KOPT-K1 (cell line): Measurements from ENCODE around the gene CECR2.

Experiments
- H3K27ac ChIP-seq: fragments of 200-600 bp; sonication (generic); 2 replicates; pipeline ENCODE4 v1.5.1; 2016; ENCODE audit warnings: antibody characterized with exemption, mild to moderate bottlenecking, low read depth, low read length; ENCODE audit not compliant: poor library complexity, severe bottlenecking
- H3K36me3 ChIP-seq: fragments of 200-600 bp; sonication (generic); 2 replicates; pipeline ENCODE4 v1.5.1; 2017; ENCODE audit warnings: antibody characterized with exemption, mild to moderate bottlenecking, low read length, moderate library complexity; ENCODE audit not compliant: insufficient read depth
- H3K9me3 ChIP-seq: fragments of 200-600 bp; sonication (generic); 2 replicates; pipeline ENCODE4 v1.5.1; 2017; ENCODE audit warnings: antibody characterized with exemption, low read length, mild to moderate bottlenecking; ENCODE audit not compliant: insufficient read depth, poor library complexity, severe bottlenecking

CECR2 gene

DNA sequence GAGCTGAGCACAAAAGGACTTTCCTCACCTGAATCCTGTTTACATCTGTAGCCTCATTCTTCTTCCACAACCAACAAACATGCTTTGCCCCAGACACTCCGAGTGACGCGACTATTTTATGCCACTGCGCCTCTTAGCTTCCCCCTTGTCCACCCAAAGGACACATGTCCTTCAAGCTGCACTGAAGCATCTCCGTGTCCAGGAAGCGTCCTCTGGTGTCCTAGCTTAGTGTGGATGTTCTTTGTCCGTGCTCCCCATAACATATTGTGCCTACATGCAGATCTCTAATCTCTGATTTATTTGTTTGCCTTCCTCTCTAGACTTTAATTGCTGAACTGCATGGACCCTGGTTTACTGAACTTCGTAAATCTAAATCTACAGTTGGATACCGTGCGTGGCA, 20.1 kb upstream of the CECR2 start:
- no peaks in the 10 kb centered on the region for H3K9me3 ChIP-seq
- no peak overlapping the region for H3K27ac ChIP-seq
- no peaks in the 10 kb centered on the region for H3K36me3 ChIP-seq

DNA sequence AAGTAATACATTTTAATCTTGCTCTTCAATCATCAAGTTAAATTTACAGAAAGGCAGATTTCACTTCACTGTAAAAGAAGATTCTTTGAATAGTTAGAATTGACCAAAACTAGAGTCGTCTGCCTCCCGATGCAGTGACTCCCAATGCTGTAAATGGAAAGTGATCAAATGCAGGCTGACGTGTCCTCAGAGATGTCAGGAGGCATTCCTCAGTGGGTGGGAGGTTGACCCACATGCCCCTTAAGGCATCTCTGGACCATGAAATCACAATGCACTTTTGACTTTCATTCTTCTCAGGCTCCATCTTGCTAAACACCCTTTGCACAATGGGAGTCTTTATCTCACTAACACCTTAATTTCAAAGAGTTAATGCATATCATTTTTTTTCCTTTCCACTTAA, 19.0 kb upstream of the CECR2 start:
- Histone ChIP-seq H3K27ac (no peak overlapping the region), H3K36me3 (no peaks in the 10 kb centered on the region), H3K9me3 (no peaks in the 10 kb centered on the region)

DNA sequence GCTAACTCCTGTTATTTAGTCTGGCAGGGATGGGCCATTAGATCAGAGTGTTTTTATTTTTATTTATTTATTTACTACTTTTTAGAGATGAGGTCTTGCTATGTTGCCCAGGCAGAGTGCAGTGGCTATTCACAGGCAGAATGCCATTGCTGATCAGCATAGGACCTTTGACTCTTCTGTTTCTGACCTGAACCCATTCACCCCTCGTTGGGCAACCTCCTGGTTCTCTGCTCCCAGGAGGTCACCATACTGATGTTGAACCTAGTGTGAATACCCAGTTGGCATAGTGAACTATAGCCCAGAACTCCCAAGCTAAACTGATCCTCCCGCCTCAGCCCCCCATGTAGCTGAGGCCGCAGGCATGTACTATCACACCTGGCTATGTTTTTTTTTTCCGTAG, 16.5 kb upstream of the CECR2 start:
- H3K27ac ChIP-seq = no peak overlapping the region
- no peaks in the 10 kb centered on the region for H3K36me3 ChIP-seq
- H3K9me3 ChIP-seq = no peaks in the 10 kb centered on the region

DNA sequence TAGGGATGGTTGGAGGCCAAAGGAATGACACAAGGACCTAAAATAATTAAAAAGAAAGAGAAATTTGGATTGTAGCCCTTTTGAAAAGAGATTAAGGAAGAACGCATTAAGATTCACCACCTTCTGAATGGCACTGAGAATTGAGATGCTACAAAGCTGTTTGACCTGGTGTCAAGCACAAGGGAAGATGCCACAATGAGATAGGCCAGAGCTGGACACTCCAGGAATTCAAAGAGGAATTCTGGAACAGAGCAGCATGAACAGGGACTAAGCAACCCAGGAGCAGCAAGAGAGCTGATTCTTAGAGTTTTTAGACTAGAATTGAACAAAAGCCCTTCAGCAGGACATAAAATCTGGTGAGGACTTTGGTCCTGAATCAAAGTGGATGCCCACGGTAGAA, 11.6 kb upstream of the CECR2 start:
- H3K36me3 ChIP-seq = no peaks in the 10 kb centered on the region
- no peak overlapping the region for H3K27ac ChIP-seq
- H3K9me3 ChIP-seq = no peaks in the 10 kb centered on the region

DNA sequence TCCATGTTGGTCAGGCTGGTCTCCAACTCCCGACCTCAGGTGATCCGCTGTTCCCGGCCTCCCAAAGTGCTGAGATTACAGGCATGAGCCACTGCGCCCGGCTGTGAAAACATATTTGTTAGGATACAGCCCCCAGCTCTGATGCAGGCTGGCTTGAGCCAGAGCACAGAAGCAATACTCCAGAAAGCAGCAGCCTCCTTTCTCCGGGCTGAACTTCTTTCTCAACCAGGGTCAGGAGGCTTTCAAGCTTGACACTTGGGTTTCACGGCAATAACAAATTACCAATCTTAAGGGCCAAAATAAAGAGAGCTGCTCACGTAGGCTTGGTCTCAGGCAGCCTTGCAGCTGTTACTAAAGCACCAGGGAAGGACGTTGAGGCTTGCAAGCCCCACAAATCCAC, 10.8 kb upstream of the CECR2 start:
- Histone ChIP-seq H3K9me3 (no peaks in the 10 kb centered on the region), H3K36me3 (no peaks in the 10 kb centered on the region), H3K27ac (no peak overlapping the region)

DNA sequence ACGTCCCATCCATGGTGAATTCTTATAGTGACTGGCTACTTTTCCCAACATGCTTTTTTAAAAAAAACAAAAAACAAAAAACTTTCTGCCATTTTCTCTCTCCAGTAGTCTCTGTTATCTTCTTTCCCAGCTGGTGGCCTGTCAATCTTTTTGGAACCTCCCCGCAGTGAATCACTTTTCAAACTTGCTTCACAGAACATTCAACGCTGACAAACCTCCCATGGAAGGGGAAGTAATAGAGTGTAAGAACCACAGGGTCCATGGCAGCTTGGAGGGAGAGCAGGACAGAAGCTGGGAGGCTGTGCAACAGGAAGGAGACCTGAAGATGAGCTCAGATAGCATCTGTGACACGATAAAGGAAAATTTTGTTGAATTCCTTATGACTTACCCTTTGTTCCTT, 9.8 kb upstream of the CECR2 start:
- Histone ChIP-seq H3K9me3 (no peaks in the 10 kb centered on the region), H3K36me3 (no peaks in the 10 kb centered on the region), H3K27ac (no peak overlapping the region)

DNA sequence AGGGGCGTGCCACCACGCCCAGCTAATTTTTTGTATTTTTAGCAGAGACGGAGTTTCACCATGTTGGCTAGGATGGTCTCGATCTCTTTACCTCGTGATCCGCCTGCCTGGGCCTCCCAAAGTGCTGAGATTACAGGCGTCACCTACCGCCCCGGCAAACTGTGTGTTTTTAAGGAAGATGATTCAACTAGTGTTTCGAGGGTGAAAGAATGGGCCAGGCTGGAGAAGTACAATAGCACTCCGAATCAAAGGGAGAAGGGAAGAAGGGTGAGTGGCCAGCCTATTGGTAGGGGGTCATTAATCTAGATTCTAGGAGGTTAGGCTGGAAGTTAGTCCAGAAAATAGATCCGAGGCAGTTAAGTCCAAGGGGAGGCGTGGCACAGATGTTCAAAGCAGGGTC, 2.9 kb upstream of the CECR2 start:
- no peaks in the 10 kb centered on the region for H3K36me3 ChIP-seq
- H3K27ac ChIP-seq = no peak overlapping the region
- no peaks in the 10 kb centered on the region for H3K9me3 ChIP-seq

DNA sequence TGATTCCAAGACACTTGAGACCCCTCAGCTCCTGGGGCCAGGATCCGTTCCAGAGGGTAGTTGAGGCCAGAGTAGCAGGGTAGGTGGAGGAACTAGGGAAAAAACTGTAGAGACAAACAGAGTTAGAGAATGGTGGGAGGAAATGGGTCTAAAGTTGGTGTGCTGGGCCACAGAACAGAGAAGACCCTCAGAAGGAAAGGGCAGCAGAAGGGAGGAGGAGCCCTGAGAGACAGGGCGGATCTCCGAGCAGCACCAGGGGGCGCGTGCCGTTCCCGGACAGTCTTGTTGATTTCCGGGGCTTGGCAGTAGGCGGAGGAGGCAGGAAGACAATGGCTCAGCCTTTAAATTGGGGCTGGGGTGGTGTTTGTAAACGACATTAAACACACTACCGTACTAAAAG, 2.4 kb upstream of the CECR2 start:
- Histone ChIP-seq H3K36me3 (no peaks in the 10 kb centered on the region), H3K27ac (no peak overlapping the region)

DNA sequence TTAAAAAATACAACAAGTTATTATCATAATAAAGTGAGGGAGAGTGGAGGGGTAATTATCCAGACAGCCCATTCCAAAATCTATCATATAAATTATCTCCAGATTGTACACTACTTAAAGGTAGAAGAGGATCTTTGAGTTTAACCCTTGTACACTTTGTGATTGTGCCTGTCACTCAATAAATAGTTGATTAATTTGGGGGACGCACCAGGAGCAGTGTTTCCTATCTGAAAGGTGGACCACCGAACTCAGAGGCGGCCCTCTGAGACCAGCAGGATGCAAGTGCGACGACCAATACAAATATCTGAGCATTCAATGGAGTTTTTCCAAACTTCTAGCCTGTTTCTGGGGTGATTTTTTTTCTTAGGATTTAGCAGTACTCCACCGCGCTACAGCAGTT, 1.1 kb upstream of the CECR2 start:
- no peak overlapping the region for H3K27ac ChIP-seq

More for the DNA sequence above, 2.4 kb upstream of the CECR2 start:
- no peaks in the 10 kb centered on the region for H3K9me3 ChIP-seq

DNA sequence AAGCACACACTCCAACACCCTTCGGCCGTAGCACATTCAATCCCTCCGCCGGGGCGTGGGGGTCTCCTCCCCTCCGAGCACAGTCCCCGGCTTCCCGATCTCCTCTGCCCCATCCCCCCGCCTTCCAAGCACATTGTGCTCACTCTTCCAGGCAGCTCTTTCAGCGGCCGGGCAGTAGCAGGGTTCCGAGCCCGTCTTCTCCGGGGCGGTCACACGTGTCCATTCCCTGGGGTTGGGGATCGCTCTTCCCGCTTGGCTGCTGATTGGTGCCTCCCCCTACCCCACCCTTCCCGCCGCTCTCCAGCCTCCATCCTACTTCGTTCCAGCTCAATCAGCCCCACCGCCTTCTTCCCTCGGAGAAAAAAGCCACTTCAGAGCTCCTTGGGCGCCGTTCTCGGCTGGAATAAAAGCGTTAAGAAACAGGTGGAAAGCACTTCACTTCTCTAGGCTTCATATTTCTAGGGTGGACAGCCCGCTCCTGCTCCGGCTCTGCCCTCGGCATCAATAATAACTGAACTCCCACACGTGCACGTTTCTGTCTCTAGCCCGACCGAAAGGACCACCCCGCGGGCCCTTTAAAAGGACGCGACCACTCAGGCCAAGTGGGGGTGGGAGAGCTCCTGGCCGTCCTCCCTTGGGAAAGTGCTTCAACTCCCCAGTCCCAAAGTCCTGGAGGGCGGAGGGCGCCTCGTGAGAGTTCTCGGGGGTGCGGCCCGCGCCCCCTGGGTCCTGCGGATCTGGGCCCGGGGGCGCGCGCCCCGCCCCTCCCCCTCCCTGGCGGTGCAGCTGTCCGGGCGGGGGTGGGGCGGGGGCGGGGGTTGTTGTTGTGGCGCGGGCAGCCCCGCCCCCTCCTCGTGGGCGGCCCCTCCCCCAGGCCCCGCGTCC, 464 bp upstream of the CECR2 start:
- H3K27ac ChIP-seq = no peak overlapping the region
- no peaks in the 10 kb centered on the region for H3K36me3 ChIP-seq
- no peaks in the 10 kb centered on the region for H3K9me3 ChIP-seq

More for the DNA sequence above, 1.1 kb upstream of the CECR2 start:
- Histone ChIP-seq H3K36me3 (no peaks in the 10 kb centered on the region), H3K9me3 (no peaks in the 10 kb centered on the region)

DNA sequence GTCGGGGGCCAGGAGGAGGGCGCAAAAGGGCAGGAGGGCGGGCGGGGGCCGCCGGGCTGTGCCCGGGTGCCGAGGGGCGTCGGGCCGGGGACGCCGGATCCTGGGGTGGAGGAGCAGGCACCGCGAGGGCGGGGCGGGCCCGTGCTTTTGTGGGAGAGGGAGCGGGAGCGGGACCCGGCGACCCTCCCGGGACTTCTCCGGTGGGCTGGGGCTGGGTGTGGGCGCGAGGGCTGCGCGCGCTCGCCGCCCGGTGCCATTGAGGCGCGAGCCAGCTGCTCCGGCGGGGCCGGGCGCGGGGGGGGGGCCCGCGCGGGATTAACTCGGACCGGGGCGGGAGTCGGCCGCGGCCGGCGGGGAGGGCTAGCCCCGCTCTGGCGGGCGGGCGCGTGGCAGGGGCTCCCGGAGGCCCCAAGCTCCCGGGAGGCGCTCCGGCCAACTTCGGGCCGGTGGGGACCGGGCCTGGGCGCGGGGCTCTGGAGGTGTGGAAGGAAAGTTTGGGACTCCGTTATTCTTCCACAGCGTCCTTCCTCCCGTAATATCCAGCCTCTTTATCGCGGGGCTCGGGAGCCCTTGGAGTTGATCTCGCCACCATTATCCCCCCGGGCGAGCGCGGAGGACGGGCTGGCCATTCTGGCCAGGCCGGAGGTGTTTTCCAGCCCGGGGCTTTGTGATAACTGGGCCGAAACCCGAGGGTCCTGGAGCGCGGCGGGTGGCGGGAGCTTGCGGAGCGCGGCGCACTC, 936 bp downstream of the CECR2 start:
- no peaks in the 10 kb centered on the region for H3K36me3 ChIP-seq
- H3K27ac ChIP-seq = no peak overlapping the region
- H3K9me3 ChIP-seq = no peaks in the 10 kb centered on the region

DNA sequence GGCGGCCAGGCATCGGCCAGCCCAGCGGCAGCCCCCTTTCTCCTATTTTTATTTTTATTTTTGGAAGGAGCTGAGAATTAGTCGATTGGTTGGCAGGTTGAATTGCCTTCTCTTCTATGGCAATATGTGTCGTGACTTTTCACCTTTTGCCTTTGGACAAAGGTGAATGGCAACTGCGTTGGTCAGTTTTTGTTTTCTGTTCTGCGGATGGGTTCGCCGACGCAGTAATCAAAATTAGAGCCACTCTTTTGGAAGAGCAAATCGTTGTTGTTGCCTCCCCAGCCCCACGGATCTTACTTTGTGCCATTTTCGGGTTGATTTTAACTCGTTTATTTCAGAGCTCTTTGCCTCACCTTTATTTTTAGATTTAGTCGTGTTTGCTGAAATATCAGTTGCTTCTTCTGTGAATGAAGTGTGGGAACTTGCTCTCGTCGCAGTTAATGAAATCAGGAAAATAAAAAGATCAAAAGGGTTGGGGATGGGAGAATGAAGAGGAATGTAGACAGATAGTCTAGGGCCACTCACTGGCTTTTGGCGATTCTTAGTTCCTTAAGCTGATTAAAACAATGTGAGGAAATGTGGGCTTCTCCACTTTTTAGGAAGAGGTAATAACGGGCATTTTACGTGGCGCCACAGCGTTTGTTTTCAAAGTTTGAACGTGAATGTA, 1.6 kb downstream of the CECR2 start:
- Histone ChIP-seq H3K36me3 (no peaks in the 10 kb centered on the region), H3K27ac (no peak overlapping the region), H3K9me3 (no peaks in the 10 kb centered on the region)

DNA sequence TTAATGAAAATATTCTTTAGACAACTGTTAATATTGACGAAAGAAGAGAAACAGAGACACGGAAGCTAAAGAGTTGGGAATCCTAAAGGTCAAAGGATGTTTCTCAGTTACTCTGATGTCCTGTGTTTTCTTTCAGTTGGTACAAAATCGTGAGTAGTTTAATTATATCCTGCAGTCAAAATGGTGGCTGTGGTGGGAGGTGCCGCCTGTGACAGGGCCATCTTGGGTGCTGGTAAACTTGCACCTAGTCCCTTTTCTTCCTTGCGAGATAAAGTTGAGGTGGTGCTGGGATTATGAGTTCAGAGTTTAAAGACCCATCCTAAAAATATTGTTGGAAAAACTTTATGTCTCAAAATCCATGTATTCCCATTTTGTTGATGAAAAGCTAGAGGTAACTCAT, 2.2 kb downstream of the CECR2 start:
- Histone ChIP-seq H3K36me3 (no peaks in the 10 kb centered on the region), H3K27ac (no peak overlapping the region), H3K9me3 (no peaks in the 10 kb centered on the region)

DNA sequence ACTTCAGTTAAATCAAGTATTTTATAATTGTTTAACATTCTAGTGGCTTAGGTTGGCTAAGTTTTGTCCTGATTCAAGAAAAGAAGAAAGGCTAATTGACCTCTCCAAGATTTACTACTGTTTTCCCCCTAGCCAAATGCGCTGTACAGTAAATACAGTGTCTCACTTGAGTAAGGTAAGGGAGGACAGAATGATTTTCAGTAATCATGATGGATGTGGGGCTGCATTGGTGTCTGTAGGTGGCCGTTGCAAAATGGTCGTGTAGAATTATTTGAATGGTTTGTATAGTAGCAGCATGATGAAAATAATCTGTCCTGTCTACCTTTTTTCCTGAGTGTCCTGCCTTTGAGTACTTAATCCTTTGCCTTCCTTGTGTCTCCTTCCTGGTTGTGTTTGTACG, 4.6 kb downstream of the CECR2 start:
- Histone ChIP-seq H3K36me3 (no peaks in the 10 kb centered on the region), H3K9me3 (no peaks in the 10 kb centered on the region), H3K27ac (no peak overlapping the region)

DNA sequence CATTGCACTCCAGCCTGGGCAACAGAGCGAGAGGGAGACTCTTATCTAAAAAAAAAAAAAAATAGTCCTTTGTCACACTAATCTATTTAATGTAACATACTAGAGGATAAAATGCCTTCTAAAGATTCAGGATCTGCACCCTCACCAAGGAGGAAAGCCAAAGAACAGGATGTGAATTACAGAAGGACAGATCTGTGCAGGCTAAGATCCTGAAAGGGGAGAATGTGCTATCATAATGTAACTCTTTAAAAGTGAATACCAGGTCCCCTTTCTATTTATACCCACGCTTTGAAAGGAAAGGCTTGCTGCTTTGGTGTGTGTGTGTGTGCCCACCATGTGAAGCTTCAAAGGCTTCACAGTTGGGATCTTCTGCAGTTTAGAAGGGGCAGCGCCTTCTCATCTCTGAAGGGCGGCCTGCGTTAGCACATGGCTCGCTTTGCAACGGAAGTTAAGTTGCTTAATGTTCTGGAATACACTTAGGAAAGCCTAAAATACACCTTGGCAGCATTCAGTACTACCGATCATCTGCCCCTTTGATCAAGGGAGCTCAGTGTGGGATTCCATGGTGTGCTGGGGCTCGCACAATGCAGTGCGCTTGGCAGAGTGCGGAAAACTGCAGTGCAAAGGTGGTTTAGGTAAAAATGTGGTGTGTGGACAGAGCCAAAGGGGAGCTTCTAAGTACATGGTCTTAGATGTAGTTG, 6.8 kb downstream of the CECR2 start:
- Histone ChIP-seq H3K36me3 (no peaks in the 10 kb centered on the region), H3K27ac (no peak overlapping the region), H3K9me3 (no peaks in the 10 kb centered on the region)
